Uterus (tissue), 2 donors: ENCODE results near the gene DNM3.

Source experiments
- POLR2A ChIP-seq, 2 donors: fragments of 450-650 bp; IDR thresholded peaks; one replicate each; pipeline ENCODE4 v1.6.1; 2016; ENCODE audit warnings: antibody characterized with exemption in 2 of 2, mild to moderate bottlenecking in 1 of 2, moderate library complexity in 1 of 2
- TF ChIP-seq, protein P1 (sequence below), 4 experiments: fragments of 200-600 bp in 2 of 4; fragments of 450-650 bp in 2 of 4; sonication (generic) in 2 of 4; IDR thresholded peaks; one replicate each; pipeline ENCODE4 v1.5.1; 2016 to 2019; ENCODE audit warnings: antibody characterized with exemption in 4 of 4, mild to moderate bottlenecking in 2 of 4, moderate library complexity in 1 of 4

DNA sequence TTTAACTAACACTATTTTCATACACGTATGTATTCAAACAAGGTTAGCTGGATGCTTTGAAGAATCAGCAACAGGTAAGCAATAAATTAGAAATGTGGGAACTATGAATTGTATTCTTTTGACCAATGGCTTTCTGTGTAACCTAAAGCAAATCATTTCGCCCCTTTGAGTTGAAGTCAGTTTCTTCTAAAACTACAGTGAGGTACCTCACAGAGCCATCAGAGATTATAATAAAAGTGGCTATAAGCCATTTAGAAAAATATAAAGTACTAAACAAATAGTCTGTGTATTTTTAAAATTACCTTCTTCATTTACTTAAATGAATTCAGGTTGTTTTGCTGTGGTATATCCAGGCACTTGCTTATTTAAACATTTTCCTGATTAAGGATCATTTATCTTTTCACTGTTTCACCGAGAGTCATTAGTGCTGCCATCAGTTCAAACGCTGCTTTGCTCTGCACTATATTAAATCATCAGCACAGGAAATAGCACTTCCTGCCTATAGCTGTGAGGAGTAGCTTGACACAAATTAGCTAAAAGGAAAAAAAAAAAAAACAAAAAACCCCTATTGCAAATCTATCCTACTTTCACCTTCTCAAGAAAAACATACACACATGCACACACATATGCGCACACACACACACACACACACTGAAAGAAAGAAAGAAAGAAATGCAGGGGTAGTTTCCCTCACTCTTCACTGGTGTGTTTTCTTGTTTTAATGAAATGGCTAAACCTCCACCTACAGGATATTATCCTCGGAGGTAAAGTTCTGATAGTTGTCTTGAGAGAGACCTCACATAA, 539.3 kb downstream of the DNM3 start:
- TF ChIP-seq POLR2A (IDR thresholded peaks at IDR 0.05): no peak
- TF ChIP-seq, protein P1, sequence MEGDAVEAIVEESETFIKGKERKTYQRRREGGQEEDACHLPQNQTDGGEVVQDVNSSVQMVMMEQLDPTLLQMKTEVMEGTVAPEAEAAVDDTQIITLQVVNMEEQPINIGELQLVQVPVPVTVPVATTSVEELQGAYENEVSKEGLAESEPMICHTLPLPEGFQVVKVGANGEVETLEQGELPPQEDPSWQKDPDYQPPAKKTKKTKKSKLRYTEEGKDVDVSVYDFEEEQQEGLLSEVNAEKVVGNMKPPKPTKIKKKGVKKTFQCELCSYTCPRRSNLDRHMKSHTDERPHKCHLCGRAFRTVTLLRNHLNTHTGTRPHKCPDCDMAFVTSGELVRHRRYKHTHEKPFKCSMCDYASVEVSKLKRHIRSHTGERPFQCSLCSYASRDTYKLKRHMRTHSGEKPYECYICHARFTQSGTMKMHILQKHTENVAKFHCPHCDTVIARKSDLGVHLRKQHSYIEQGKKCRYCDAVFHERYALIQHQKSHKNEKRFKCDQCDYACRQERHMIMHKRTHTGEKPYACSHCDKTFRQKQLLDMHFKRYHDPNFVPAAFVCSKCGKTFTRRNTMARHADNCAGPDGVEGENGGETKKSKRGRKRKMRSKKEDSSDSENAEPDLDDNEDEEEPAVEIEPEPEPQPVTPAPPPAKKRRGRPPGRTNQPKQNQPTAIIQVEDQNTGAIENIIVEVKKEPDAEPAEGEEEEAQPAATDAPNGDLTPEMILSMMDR (IDR thresholded peaks at IDR 0.05): no peak
